Measurements from ENCODE around the gene CYP2B6.

- no peak for TF ChIP-seq POLR2A (IDR thresholded peaks at IDR 0.05)
- no peak for TF ChIP-seq CTCF (IDR thresholded peaks at IDR 0.05)
Measured at GRCh38 chr19:40990972-40991381, at the start of gene CYP2B6.

Data from body of pancreas (tissue), 4 donors.